Measurements from ENCODE around the gene NABP1.

DNA sequence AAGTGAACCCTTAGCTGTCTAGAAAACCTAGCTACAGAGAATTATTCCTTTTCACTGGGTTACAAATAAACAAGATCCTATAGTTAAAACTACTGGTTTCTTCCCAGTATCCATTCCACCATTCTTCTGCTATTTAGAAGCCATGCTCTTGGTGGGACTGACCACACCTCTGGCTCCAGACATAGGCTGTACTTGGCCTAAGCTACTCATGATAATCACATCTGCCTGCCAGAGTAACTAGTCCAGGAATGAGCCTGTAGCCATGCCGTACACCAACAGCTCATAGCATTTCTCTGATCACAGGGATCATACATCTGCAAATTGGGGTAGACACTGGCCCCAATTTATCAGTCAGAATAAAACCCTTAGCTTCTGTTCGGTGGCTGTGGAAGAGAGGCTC, 33.7 kb downstream of the NABP1 start:
- TF ChIP-seq, protein P1, sequence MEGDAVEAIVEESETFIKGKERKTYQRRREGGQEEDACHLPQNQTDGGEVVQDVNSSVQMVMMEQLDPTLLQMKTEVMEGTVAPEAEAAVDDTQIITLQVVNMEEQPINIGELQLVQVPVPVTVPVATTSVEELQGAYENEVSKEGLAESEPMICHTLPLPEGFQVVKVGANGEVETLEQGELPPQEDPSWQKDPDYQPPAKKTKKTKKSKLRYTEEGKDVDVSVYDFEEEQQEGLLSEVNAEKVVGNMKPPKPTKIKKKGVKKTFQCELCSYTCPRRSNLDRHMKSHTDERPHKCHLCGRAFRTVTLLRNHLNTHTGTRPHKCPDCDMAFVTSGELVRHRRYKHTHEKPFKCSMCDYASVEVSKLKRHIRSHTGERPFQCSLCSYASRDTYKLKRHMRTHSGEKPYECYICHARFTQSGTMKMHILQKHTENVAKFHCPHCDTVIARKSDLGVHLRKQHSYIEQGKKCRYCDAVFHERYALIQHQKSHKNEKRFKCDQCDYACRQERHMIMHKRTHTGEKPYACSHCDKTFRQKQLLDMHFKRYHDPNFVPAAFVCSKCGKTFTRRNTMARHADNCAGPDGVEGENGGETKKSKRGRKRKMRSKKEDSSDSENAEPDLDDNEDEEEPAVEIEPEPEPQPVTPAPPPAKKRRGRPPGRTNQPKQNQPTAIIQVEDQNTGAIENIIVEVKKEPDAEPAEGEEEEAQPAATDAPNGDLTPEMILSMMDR (conservative IDR thresholded peaks at IDR 0.05): no peak
- no peak for TF ChIP-seq EZH2 (IDR thresholded peaks at IDR 0.05; ENCODE audit: low read depth)
